H7 (cell line): Measurements from ENCODE around the gene TMC5. TPM values are rescaled to one million over a fixed set of nuclear protein-coding genes. Genes with fewer than 3 reads are reported as not detected.
"Not testable (repeated sequence)": the region's sequence is repeated elsewhere in the genome, so short reads cannot be mapped to it uniquely, and the experiment has no call there.

Experiments used
- DNase-seq: peaks from one replicate; pipeline ENCODE4 v3.0.0; 2012
- H3K27me3 ChIP-seq: 2 replicates; pipeline ENCODE4 v1.6.0; 2011; ENCODE audit warnings: mild to moderate bottlenecking, low read length; ENCODE audit not compliant: control insufficient read depth, insufficient read depth
- H3K36me3 ChIP-seq: replicated peaks from 2 replicates; pipeline ENCODE4 v1.5.1; 2011; ENCODE audit warnings: low read length; ENCODE audit not compliant: control insufficient read depth, insufficient read depth
- H3K4me3 ChIP-seq: 2 replicates; pipeline ENCODE4 v1.5.1; 2011; ENCODE audit warnings: low read depth, mild to moderate bottlenecking, control low read depth, low read length, moderate library complexity; ENCODE audit not compliant: insufficient read depth
- total RNA-seq: library from RNA; depleted of rRNA; stranded (reverse); fragments of >200 nt; shearing (Covaris generic); gene quantifications from 2 replicates; pipeline ENCODE4 v1.2.3, GENCODE V29; 2014; rRNA removed

The TMC5 gene, protein sequence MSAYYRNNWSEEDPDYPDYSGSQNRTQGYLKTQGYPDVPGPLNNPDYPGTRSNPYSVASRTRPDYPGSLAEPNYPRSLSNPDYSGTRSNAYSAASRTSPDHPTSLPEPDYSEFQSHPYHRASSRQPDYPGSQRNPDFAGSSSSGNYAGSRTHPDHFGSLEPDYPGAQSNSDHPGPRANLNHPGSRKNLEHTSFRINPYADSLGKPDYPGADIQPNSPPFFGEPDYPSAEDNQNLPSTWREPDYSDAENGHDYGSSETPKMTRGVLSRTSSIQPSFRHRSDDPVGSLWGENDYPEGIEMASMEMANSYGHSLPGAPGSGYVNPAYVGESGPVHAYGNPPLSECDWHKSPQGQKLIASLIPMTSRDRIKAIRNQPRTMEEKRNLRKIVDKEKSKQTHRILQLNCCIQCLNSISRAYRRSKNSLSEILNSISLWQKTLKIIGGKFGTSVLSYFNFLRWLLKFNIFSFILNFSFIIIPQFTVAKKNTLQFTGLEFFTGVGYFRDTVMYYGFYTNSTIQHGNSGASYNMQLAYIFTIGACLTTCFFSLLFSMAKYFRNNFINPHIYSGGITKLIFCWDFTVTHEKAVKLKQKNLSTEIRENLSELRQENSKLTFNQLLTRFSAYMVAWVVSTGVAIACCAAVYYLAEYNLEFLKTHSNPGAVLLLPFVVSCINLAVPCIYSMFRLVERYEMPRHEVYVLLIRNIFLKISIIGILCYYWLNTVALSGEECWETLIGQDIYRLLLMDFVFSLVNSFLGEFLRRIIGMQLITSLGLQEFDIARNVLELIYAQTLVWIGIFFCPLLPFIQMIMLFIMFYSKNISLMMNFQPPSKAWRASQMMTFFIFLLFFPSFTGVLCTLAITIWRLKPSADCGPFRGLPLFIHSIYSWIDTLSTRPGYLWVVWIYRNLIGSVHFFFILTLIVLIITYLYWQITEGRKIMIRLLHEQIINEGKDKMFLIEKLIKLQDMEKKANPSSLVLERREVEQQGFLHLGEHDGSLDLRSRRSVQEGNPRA
- total RNA-seq, result 1.0 and 1.7 TPM in 2 replicates

DNA sequence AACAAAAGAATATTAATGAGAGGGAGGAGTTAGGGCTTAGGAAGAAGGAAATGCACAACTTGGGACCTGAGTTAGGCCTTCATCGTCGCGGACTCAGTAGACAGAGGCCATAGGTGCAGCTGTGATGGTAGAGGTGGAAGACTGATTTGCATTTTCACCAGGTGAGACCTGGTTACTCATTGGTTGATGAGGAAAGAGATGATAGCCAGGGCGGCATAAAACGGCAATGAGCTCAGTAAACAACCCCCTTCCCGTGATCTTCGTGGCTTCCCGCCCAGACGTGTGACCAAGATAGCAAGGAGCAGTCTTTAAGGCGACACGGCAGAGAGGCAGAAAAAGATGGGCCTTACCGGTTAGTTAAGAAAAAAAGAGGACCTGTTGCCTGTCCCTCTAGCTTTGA is at the start of gene TMC5:
TSS of gene TMC5 (plus strand) at position 244 of the 400 bp plus-strand sequence. CDS start 22,156 bp downstream, outside the sequence.
- Histone ChIP-seq H3K36me3 (no peaks in the 10 kb centered on the region), H3K27me3 (peaks cover 2% of the 10 kb centered on the region; the same call in 1 of the 2 replicates), H3K4me3 (no peak within 1 kb of the TSS)
- no peak for DNase-seq

DNA sequence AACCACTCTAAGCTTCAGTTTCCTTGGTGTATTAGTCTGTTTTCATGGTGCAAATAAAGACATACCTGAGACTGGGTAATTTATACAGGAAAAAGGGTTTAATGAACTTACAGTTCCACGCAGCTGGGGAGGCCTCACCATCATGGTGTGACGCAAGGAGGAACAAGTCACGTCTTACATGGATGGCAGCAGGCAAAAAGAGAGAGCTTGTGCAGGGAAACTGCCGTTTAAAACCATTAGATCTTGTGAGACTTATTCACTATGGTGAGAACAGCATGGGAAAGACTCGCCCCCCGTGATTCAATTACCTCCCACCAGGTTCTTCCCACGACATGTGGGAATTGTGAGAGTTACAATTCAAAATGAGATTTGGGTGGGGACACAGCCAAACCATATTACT is 45.1 kb upstream of the TMC5 start:
- H3K4me3 ChIP-seq, H3K27me3 ChIP-seq, DNase-seq: not testable (repeated sequence)

DNA sequence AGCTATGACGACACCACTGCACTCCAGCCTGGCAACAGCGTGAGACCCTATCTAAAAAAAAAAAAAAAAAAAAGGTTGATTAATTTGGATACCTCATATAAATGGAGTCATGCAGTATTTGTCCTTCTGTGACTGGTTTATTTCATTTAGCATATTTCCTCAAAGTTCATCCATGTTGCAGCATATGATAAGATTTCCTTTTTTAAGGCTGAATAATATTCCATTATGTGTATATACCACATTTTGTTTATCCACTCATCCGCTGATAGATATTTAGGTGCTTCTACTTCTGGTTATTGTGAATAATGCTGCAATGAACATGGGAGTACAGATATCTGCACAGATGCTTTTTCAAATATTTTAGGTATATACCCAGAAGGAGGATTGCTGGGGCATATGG is 43.3 kb upstream of the TMC5 start:
- DNase-seq, result no peak

More for the DNA sequence above, 45.1 kb upstream of the TMC5 start:
- H3K36me3 ChIP-seq, result not testable (repeated sequence)

DNA sequence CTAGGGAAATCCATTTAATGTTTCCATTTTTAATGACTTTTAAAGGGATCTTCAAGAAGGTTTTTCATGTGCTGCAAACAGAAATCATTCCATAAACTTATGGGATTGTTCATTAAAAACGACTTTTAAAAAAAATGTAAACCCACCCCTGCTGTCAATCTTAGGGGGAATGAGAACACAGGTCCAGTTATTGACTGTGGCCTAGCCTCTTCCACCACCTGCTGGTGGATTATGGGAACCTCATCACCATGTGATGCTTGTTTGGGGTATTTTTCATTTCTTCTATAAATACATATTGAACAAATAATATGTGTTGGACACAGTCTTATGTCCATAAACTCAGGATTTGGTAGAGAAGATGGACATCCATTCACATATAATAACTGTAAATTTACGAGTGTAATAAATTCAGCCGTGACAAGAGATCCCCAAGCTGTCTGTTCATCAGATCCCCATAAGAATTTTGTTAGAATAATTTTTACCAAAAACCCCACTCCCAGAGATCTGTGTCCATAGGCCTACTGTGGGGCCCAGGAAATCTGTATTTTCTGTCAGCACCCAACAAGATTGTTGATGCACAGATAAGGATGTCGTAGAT is 42.0 kb upstream of the TMC5 start:
- DNase-seq, result peak; percentile 77
- H3K36me3 ChIP-seq, result no peaks in the 10 kb centered on the region
- H3K4me3 ChIP-seq, result no peak overlapping the region
- no peaks in the 10 kb centered on the region for H3K27me3 ChIP-seq

More for the DNA sequence above, 43.3 kb upstream of the TMC5 start:
- Histone ChIP-seq H3K4me3 (no peak overlapping the region), H3K27me3 (no peaks in the 10 kb centered on the region), H3K36me3 (no peaks in the 10 kb centered on the region)

DNA sequence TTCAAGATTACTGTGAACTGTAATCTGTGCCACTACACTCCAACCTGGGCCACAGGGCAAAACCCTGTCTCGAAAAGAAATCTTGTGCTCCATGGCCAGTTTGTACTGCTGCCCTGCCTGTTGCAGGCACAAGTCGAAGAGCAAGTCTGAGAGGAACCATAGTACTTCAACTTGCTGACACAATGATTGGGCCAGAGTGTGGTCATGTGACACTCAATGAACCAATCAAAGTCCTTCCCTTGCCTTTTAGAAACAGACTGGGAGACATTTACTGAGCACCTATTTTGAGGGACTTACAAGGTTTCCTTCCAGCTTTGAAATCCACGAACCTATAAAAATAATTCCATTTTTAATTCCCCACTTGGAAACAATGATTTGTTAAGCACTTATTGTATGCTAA is 39.8 kb upstream of the TMC5 start:
- no peak for DNase-seq

DNA sequence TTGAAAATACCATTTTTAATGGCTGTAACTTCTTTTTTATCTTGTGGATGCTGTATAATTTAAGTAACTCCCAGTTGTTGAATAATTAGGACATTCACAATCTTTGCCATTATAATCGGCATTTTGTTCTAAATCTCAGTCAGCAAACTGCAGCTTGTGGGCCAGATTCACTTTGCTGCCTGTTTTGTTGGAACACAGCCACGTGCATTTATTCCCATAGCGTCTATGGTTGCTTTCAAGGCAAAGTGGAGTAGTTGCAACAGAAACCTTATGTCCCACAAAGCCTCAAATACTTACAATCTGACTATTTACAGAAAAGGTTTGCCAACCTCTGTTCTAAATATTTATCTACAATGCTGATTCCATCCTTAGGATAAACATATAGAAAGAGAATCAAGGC is 39.2 kb upstream of the TMC5 start:
- no peak for DNase-seq
- Histone ChIP-seq H3K4me3 (no peak overlapping the region), H3K36me3 (no peaks in the 10 kb centered on the region), H3K27me3 (no peaks in the 10 kb centered on the region)

More for the DNA sequence above, 39.8 kb upstream of the TMC5 start:
- H3K4me3 ChIP-seq, result no peak overlapping the region
- no peaks in the 10 kb centered on the region for H3K36me3 ChIP-seq
- H3K27me3 ChIP-seq, result no peaks in the 10 kb centered on the region

DNA sequence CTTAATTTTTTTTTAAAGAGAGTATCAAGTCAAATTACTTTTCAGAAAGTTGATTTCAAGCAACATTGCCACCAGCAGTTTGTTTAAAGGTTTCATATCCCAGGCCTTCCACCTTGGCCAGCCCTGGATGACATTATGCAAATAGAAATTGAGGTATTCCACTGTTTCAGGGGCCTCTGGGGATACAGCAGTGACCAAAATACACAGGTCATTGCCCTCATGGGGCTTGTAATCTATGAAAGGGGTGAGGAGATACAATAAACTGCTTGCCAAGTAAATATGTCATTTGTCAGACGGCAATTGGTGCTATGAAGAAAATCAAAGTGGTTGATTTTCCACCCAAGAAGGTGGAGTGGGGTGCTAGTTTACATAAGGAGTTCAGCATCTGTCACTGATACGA is 37.8 kb upstream of the TMC5 start:
- H3K4me3 ChIP-seq, result no peak overlapping the region
- DNase-seq, result no peak
- H3K36me3 ChIP-seq, result no peaks in the 10 kb centered on the region
- H3K27me3 ChIP-seq, result no peaks in the 10 kb centered on the region

DNA sequence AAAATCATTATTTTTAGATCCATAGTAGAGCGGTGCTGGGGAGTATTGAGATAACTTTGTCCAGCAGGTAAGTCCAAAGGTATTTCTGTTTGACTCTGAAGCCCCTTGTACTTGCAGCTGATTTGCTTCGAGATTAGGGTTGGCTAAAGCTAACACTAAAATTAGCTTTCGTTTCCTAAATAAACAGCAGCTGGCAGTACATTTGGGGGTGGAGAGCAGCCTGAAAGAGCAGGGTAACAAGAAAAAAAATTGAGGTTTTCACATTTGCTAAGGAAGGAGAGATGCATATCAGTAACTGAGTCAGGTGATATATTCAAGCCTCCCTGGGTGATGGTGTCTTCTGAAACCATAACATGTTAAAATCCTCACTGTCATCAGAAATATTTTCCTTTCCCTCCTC is 37.4 kb upstream of the TMC5 start:
- no peak for DNase-seq
- Histone ChIP-seq H3K27me3 (no peaks in the 10 kb centered on the region), H3K36me3 (no peaks in the 10 kb centered on the region), H3K4me3 (no peak overlapping the region)

DNA sequence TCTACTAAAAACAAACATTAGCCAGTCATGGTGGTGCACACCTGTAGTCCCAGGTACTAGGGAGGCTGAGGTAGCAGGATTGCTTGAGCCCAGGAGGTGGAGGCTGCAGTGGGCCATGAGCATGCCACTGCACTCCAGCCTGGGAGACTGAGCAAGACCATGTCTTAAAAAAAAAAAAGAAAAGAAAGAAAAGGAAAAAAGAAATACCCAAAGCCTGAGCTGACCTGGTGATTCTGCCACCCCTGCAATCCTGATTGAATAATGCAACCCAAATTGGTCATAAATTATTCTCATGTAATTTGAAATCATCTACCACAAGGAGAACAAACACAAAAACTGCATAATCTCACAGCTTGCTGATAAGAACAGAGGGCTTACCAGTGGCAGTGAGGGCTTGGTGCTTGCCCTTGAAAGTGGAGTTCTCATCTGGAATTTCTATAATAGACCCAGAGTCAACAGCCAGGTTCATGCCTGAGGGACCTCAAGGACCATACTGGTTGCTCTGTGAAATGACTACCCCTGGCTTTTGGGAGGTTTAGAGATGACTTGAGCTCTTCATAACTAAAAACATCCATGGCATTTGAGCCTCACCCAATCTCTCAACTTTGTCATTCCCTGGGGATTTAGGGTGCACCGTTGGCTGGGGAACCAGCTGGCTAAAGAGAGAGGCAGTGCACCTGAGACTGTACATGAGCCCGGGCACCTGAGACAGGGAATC is 35.4 kb upstream of the TMC5 start:
- H3K36me3 ChIP-seq, result no peaks in the 10 kb centered on the region
- no peaks in the 10 kb centered on the region for H3K27me3 ChIP-seq
- H3K4me3 ChIP-seq, result no peak overlapping the region
- DNase-seq, result no peak

DNA sequence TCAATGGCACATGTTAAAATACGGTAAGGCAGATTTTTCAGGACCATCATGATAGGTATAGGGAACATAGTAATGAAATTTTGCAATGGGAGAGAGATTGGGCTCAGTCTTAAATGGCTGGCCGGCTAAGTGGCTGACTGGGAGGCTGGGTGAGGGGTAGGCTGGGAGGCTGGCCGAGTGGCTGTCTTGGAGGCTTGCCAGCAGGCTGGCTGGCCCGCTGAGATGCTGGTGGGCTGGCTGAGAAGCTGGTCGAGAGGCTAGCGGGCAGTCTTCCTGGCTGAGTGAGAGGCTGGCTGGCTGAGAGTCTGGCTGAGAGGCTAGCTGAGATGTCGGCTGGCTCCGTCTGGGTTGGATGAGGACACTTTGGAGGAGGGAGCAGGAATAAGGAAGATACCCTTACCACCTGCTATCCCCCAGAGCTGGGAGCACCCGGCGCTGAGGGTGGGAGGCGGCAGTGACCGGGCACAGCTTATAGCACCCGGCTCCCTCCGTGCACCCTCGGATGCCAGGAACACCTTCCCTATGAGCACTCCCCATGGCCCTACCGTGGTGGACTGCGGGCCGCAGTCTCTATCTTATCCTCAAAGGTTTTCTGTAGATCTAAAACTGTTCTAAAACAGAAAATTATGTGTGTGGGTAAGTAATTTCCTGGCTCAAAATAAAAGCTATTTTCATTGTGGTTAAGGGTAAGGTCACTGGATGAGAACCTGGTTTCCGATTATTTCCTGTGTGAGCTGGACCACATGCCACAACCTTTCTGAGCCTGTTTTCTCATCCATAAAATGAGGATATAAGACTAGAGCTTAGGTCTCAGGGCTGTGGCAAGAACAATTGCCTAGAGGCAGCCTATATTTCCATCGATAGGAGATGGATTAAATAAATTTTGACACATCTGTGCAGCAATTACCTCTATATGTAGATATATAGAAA is 34.5 kb upstream of the TMC5 start:
- H3K36me3 ChIP-seq, result no peaks in the 10 kb centered on the region
- H3K27me3 ChIP-seq, result no peaks in the 10 kb centered on the region
- H3K4me3 ChIP-seq, result no peak overlapping the region
- peak; percentile 20 for DNase-seq

DNA sequence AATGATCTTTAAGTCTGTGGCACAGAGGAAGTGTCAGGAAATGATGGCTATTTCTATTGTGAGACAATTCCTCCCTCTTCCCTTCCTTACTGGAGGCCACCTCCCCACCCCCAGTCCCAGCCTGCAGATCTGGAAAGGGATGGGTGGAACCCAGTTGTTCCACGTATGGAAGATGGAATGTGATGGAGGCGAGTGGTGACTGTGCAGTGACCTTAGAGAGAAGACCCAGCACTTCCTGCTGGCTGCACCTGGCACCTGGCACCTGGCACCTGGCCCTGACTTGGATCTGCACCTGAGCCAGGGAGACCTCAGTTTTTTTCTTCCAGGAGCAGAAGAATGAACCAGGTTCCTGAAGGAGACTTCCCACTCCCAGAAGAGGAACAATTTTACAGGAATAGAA is 33.0 kb upstream of the TMC5 start:
- Histone ChIP-seq H3K27me3 (no peaks in the 10 kb centered on the region), H3K4me3 (no peak overlapping the region), H3K36me3 (no peaks in the 10 kb centered on the region)
- no peak for DNase-seq

DNA sequence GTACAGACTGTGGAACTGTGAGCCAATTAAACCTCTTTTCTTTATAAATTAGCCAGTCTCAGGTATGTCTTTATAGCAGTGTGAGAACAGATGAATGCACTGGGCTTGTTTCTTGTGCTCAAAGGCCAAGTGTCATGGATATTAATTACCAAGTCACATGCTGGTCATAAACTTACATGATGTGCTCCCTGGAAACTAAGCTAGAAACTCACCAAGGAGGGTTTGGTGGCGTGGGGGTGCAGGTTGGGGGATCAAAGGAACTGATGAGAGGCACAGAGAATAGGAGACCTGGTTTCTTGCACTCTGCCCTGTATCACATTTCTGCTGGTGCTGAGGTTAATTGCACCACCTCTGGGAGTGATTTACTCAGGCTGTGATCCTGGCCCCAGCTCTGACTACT is 31.2 kb upstream of the TMC5 start:
- DNase-seq, result no peak
- Histone ChIP-seq H3K4me3 (no peak overlapping the region), H3K36me3 (no peaks in the 10 kb centered on the region), H3K27me3 (no peaks in the 10 kb centered on the region)

DNA sequence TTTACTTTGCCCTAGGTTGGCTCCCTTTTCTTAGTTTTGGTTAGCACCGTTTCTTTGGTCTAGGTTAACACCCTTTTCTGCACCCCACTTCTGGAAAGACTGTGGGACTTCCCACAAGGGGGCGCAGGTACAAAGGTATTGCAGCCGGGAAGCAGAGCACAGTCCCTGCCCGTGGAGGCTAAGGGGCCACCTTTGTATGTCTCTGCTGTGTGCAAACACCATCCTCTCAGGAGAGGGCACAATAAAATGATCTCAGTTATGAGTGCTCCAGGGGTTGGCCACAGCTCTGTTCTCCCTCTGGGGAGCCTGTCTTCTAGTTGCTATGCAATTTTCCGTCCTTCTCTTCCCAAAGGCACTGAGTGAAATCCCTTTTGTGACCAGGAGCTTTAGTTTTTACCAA is 28.4 kb upstream of the TMC5 start:
- peak; percentile 74 for DNase-seq
- H3K36me3 ChIP-seq, result no peaks in the 10 kb centered on the region
- H3K4me3 ChIP-seq, result no peak overlapping the region
- H3K27me3 ChIP-seq, result no peaks in the 10 kb centered on the region
